GM12801 (cell line): ENCODE results near the gene SLC35G4.

Experiments
- CTCF ChIP-seq: IDR thresholded peaks from one replicate; pipeline ENCODE4 v1.5.1; 2011; ENCODE audit warnings: control low read depth; ENCODE audit not compliant: insufficient read length; ENCODE audit errors: extremely low read depth

The SLC35G4 gene

GRCh38 chr18:11586896-11587295 lies 22.5 kb upstream of the SLC35G4 start:
- TF ChIP-seq CTCF, result no peak

- no peak for TF ChIP-seq CTCF
Measured at GRCh38 chr18:11587432-11587831, 22.0 kb upstream of the SLC35G4 start.

- no peak for TF ChIP-seq CTCF
Measured at GRCh38 chr18:11587846-11588245, 21.6 kb upstream of the SLC35G4 start.

GRCh38 chr18:11591957-11592356 lies 17.4 kb upstream of the SLC35G4 start:
- no peak for TF ChIP-seq CTCF

GRCh38 chr18:11600321-11600720 lies 9.1 kb upstream of the SLC35G4 start:
- no peak for TF ChIP-seq CTCF

GRCh38 chr18:11607906-11608305 lies 1.5 kb upstream of the SLC35G4 start:
- no peak for TF ChIP-seq CTCF

- no peak for TF ChIP-seq CTCF
Measured at GRCh38 chr18:11649839-11650238, 40.4 kb downstream of the SLC35G4 start.

- no peak for TF ChIP-seq CTCF
Measured at GRCh38 chr18:11651899-11652298, 42.5 kb downstream of the SLC35G4 start.
